GM12892 (cell line): ENCODE results near the gene TICAM1.
"Not testable (repeated sequence)": the region's sequence is repeated elsewhere in the genome, so short reads cannot be mapped to it uniquely, and the experiment has no call there.

Experiments
- POLR2A ChIP-seq: IDR thresholded peaks from 2 replicates; pipeline ENCODE4 v1.6.1; 2011; ENCODE audit warnings: low read depth, low read length, control low read depth
- POLR2AphosphoS5 ChIP-seq: IDR thresholded peaks from 2 replicates; pipeline ENCODE4 v1.6.1; 2011; ENCODE audit warnings: low read depth, low read length, control low read depth
- TAF1 ChIP-seq: IDR thresholded peaks from 2 replicates; pipeline ENCODE4 v1.6.1; 2011; ENCODE audit warnings: low read depth, mild to moderate bottlenecking, control low read depth, low read length, borderline replicate concordance

DNA sequence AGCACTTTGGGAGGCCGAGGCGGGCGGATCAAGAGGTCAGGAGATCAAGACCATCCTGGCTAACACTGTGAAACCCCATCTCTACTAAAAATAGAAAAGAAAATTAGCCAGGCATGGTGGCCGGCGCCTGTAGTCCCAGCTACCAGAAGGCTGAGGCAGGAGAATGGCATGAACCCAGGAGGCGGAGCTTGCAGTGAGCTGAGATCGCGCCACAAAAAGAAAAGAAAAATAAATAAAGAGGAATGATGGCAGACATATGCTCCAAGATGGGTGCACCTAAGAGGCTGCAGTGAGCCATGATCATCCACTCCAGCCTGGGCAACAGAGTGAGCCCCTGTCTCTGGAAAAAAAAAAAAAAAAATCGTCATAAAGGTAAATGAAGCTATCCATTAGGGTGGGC, 14.5 kb upstream of the TICAM1 start:
- not testable (repeated sequence) for TF ChIP-seq POLR2A, TAF1, POLR2AphosphoS5
